Gastroesophageal sphincter (tissue), 3 donors: ENCODE data around the gene CHTOP.

ENCODE experiments used
- CTCF ChIP-seq, 4 experiments: fragments of 200-600 bp in 2 of 4; fragments of 450-650 bp in 2 of 4; sonication (generic) in 1 of 4; IDR thresholded peaks; one replicate each; pipeline ENCODE4 v1.5.1; 2017 to 2019; ENCODE audit warnings: antibody characterized with exemption in 4 of 4, mild to moderate bottlenecking in 2 of 4, moderate library complexity in 2 of 4
- EP300 ChIP-seq: sonication (generic); formaldehyde crosslinking; IDR thresholded peaks from one replicate; pipeline ENCODE4 v1.6.1; 2017; ENCODE audit warnings: antibody characterized with exemption, mild to moderate bottlenecking
- POLR2A ChIP-seq, 2 donors: fragments of 450-650 bp; IDR thresholded peaks; one replicate each; pipeline ENCODE4 v1.6.1; 2017; ENCODE audit warnings: antibody characterized with exemption in 2 of 2, mild to moderate bottlenecking in 2 of 2, moderate library complexity in 1 of 2
- POLR2AphosphoS5 ChIP-seq: sonication (generic); formaldehyde crosslinking; IDR thresholded peaks from one replicate; pipeline ENCODE4 v1.6.1; 2017; ENCODE audit warnings: antibody characterized with exemption

- no peak for TF ChIP-seq POLR2A (IDR thresholded peaks at IDR 0.05)
- TF ChIP-seq EP300 = no peak
- TF ChIP-seq CTCF (IDR thresholded peaks at IDR 0.05) = no peak
- no peak for TF ChIP-seq POLR2AphosphoS5
These were observed 2.5 kb upstream of the CHTOP start for GRCh38 chr1:153631047-153632022.
